HUES6 (cell line): Measurements from ENCODE around the gene EIF3L.

Experiments used
- H3K27ac ChIP-seq: 2 replicates; pipeline ENCODE4 v1.7.0; 2013; ENCODE audit warnings: low read depth, mild to moderate bottlenecking, low read length, inconsistent platforms
- H3K27me3 ChIP-seq: 2 replicates; pipeline ENCODE4 v1.6.1; 2013; ENCODE audit warnings: low read length; ENCODE audit not compliant: control insufficient read depth, insufficient read depth
- H3K36me3 ChIP-seq: 2 replicates; pipeline ENCODE4 v1.6.1; 2013; ENCODE audit warnings: low read length; ENCODE audit not compliant: control insufficient read depth, insufficient read depth
- H3K4me1 ChIP-seq: 2 replicates; pipeline ENCODE4 v1.6.1; 2013; ENCODE audit warnings: low read length; ENCODE audit not compliant: control insufficient read depth, insufficient read depth
- H3K4me3 ChIP-seq: 2 replicates; pipeline ENCODE4 v1.5.1; 2013; ENCODE audit warnings: low read depth, low read length
- H3K9ac ChIP-seq: one replicate; pipeline ENCODE4 v1.6.1; 2013; ENCODE audit warnings: mild to moderate bottlenecking, low read length
- H3K9me3 ChIP-seq: 2 replicates; pipeline ENCODE4 v1.6.1; 2013; ENCODE audit warnings: low read depth, low read length; ENCODE audit not compliant: control insufficient read depth, insufficient read depth

EIF3L gene

GRCh38 chr22:37806409-37807333, 42.5 kb upstream of the EIF3L start:
- Histone ChIP-seq H3K27me3 (peaks cover 37% of the 10 kb centered on the region), H3K36me3 (no peaks in the 10 kb centered on the region), H3K9ac (peak overlapping the region; percentile 91), H3K9me3 (no peaks in the 10 kb centered on the region), H3K4me1 (peaks cover 21% of the 10 kb centered on the region), H3K4me3 (peak overlapping the region; percentile 93), H3K27ac (no peak overlapping the region)

DNA sequence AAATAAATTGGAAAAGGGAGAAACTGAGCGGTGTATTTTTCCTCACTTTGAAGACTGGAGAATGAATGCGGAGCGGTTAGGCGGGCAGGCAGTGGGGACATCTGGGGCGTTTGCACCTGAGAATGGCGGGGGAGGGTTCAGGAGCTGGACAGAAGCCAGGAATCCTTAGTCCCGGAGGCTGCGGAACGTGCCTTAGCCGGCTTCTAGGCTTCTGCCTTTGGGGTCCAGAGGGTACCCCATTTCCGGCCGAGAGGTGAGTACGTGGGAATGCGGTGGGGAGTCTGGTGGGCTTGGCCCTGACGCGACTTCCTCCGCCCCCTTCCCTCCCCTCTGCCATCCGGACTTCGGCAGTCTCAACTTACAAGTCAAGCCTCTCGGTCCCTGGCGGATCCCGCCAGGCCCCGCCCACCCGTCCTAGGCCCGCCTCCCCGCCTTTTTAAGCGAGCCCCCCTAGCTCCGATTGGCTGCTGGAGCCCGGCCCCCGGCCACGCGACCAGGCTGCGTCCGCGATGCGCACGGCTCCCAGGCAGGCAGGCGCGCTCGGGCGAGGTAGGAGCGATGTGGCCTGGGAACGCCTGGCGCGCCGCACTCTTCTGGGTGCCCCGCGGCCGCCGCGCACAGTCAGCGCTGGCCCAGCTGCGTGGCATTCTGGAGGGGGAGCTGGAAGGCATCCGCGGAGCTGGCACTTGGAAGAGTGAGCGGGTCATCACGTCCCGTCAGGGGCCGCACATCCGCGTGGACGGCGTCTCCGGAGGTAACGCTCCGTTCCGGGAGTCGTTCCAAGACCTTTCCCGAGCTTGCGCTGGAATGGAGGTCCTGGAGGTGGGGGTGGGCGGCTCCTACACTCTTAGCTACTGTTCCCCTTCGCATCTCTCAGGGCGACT, 41.6 kb upstream of the EIF3L start, which contains the start of gene GCAT:
GCAT (plus strand) TSS at position 525 of the 884 bp plus-strand sequence; CDS start at position 559, 34 bp downstream.
- peak within 1 kb of the TSS; percentile 91 for H3K9ac ChIP-seq
- no peak within 1 kb of the TSS for H3K27ac ChIP-seq

DNA sequence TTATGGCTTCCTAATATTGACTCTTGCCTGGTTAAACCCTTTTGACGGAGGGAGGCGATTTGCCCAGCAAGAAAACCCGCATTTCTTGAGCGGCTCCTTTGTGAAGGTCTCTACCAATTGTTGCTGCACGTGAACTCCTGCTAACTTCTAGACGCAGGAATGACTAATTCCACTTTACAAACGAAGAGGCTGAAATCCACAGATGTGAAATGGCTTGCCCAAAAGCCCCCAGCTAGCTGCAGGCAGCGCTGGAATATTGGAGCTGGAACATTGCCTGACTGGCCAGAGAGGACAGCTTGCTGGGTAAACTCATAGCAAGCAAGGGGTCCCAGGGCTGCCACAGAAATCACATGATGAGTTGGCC, 40.9 kb upstream of the EIF3L start:
- H3K4me3 ChIP-seq = peak overlapping the region; percentile 93
- H3K27ac ChIP-seq = no peak overlapping the region
- H3K27me3 ChIP-seq = peaks cover 33% of the 10 kb centered on the region
- H3K4me1 ChIP-seq = peaks cover 15% of the 10 kb centered on the region
- H3K9me3 ChIP-seq = no peaks in the 10 kb centered on the region
- peak overlapping the region; percentile 73 for H3K9ac ChIP-seq
- H3K36me3 ChIP-seq = peaks cover 2% of the 10 kb centered on the region; the same call in 1 of the 2 replicates

More for the DNA sequence above, 41.6 kb upstream of the EIF3L start, which contains the start of gene GCAT:
- Histone ChIP-seq H3K9me3 (no peaks in the 10 kb centered on the region), H3K36me3 (no peaks in the 10 kb centered on the region; the same call in 1 of the 2 replicates), H3K27me3 (peaks cover 33% of the 10 kb centered on the region), H3K4me1 (peaks cover 19% of the 10 kb centered on the region), H3K4me3 (peak within 1 kb of the TSS; percentile 93)

DNA sequence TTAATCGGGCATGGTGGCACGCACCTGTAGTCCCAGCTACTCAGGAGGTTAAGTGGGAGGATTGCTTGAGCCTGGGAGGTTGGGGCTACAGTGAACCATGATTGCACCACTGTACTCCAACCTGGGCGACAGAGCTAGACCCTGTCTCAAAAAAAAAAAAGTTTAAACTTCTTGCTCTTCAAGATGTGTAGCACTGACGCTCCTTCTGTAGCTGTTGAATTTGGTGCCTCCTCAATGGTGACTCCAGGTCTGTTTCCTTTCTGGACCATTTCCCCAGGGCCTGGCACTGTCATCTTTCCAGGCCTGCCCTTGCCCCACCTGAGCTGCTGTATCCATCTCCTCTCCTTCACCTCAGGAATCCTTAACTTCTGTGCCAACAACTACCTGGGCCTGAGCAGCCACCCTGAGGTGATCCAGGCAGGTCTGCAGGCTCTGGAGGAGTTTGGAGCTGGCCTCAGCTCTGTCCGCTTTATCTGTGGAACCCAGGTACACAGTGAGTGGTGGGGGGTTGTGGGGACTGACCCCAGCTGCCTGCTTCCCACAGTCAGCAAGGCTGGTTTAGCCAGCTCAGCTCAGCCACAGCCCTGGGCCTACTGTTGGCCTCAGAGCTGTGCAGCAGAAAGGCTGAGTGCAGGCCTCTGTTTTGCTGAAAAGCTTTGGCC, 39.4 kb upstream of the EIF3L start:
- no peak overlapping the region for H3K27ac ChIP-seq
- H3K27me3 ChIP-seq = peaks cover 21% of the 10 kb centered on the region; the same call in 1 of the 2 replicates

DNA sequence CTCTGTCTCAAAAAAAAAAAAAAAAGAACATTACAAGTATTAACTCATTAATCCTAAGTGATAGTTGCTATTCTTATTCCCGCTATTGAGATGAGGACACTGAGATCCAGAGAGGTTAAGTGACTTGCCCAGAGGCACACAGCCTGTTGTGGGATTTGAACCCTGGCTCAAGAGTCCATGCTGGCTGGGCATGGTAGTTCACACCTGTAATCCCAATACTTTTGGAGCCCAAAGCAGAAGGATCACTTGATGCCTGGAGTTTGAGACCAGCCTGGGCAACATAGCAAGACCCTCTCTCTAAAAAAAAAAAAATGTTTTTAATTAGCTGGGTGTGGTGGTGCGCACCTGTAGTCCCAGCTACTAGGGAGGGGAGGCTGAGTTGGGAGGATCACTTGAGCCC, 37.4 kb upstream of the EIF3L start:
- H3K9me3 ChIP-seq = no peaks in the 10 kb centered on the region
- H3K36me3 ChIP-seq = peaks cover 28% of the 10 kb centered on the region
- H3K4me3 ChIP-seq = no peak overlapping the region
- H3K27me3 ChIP-seq = peaks cover 6% of the 10 kb centered on the region; the same call in 1 of the 2 replicates
- no peak overlapping the region for H3K9ac ChIP-seq
- H3K27ac ChIP-seq = no peak overlapping the region
- no peaks in the 10 kb centered on the region for H3K4me1 ChIP-seq

More for the DNA sequence above, 39.4 kb upstream of the EIF3L start:
- Histone ChIP-seq H3K4me1 (peaks cover 5% of the 10 kb centered on the region; the same call in 1 of the 2 replicates), H3K9me3 (no peaks in the 10 kb centered on the region), H3K9ac (no peak overlapping the region), H3K36me3 (peaks cover 12% of the 10 kb centered on the region), H3K4me3 (no peak overlapping the region)

- Histone ChIP-seq H3K36me3 (peaks cover 28% of the 10 kb centered on the region), H3K4me1 (no peaks in the 10 kb centered on the region), H3K27ac (no peak overlapping the region), H3K9me3 (no peaks in the 10 kb centered on the region), H3K4me3 (no peak overlapping the region), H3K27me3 (peaks cover 6% of the 10 kb centered on the region; the same call in 1 of the 2 replicates), H3K9ac (no peak overlapping the region)
Observed at GRCh38 chr22:37812869-37813678, 36.1 kb upstream of the EIF3L start.

DNA sequence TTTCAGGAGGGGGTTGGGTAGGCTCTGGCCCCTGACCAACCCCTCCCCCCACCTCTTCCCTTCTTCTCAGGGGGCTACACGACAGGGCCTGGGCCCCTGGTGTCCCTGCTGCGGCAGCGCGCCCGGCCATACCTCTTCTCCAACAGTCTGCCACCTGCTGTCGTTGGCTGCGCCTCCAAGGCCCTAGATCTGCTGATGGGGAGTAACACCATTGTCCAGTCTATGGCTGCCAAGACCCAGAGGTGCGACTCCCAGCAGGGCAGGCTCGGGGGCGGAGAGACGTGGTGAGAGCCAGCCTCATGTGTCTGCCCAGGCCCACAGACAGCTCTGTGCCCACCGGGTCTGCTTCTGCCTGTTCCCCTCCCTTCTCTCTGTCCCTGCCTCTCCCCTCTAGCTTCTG, 33.6 kb upstream of the EIF3L start:
- Histone ChIP-seq H3K9ac (no peak overlapping the region), H3K4me1 (peaks cover 11% of the 10 kb centered on the region), H3K9me3 (no peaks in the 10 kb centered on the region), H3K27me3 (peaks cover 24% of the 10 kb centered on the region), H3K36me3 (peaks cover 28% of the 10 kb centered on the region), H3K4me3 (no peak overlapping the region), H3K27ac (no peak overlapping the region)

DNA sequence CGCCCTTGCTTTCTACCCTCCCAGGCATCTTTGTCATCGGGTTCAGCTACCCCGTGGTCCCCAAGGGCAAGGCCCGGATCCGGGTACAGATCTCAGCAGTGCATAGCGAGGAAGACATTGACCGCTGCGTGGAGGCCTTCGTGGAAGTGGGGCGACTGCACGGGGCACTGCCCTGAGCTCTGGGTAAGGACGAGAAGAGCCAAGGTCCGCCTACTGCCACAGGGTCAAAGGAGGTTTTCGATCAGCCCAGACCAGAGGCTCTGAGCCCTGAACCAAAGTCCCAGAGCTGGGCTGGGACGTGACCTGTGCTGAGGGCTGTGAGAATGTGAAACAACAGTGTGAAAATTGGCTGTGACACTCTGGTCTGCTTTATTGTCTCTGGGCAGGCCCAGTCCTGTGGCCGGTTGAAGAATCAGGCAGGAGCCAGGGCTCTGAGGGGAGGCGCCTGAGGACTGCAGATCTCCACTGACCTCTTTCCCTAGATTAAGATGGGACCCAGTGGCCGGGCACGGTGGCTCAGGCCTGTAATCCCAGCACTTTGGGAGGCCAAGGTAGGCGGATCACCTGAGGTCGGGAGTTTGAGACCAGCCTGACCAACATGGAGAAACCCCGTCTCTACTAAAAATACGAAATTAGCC, 32.6 kb upstream of the EIF3L start:
- H3K4me3 ChIP-seq = no peak overlapping the region
- peaks cover 24% of the 10 kb centered on the region for H3K27me3 ChIP-seq
- H3K9me3 ChIP-seq = no peaks in the 10 kb centered on the region
- peaks cover 11% of the 10 kb centered on the region for H3K4me1 ChIP-seq
- H3K27ac ChIP-seq = no peak overlapping the region
- H3K9ac ChIP-seq = no peak overlapping the region
- H3K36me3 ChIP-seq = peaks cover 28% of the 10 kb centered on the region

DNA sequence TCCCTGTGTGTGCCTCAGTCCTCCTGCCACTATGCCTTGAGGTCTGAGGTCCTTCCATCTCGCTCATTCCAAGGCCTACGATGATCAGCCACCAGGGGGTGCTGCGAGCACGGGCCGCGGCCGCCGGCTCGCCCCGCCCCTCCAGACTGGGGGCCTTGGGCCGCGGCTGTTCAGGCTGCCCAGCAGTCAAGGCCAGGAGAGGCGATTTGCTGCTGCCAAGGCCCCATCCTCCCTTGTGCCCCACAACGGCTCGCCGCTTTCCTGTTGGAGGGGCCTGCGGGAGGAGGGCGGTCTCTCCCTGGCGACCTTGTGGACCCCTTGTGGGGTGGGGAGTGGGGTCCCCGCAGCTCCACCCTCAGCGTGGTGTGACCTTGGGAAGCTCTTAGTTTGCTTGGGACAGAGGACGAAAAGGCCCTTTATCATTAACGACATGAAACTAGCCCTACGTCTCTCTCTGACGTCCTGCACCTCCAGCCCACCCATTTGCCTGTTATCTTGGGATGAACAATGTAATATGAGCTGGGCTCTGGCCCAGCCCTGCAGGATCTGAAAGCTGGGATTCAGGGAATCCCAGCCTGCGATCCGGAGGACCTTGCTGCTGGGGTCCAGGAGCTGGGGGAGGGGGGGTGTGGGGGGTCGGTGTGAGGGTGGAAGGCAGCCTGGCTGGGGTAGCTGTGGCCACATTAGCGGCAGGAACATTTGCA, 31.4 kb upstream of the EIF3L start:
- Histone ChIP-seq H3K36me3 (peaks cover 28% of the 10 kb centered on the region), H3K4me3 (peak overlapping the region; percentile 48), H3K9me3 (no peaks in the 10 kb centered on the region), H3K4me1 (peaks cover 19% of the 10 kb centered on the region), H3K9ac (peak overlapping the region; percentile 33), H3K27me3 (peaks cover 33% of the 10 kb centered on the region), H3K27ac (no peak overlapping the region)
